HG03571 (cell line): ENCODE data around the gene CABP4.
"Not testable (repeated sequence)": the region's sequence is repeated elsewhere in the genome, so short reads cannot be mapped to it uniquely, and the experiment has no call there.

Experiments used
- ATAC-seq: cut with Tn5 transposase; IDR thresholded peaks from one replicate; pipeline ENCODE4 v1.9.1; 2021; ENCODE audit not compliant: unreplicated experiment

Gene CABP4

GRCh38 chr11:67418476-67419281, 36.5 kb upstream of the CABP4 start:
- no peak for ATAC-seq

DNA sequence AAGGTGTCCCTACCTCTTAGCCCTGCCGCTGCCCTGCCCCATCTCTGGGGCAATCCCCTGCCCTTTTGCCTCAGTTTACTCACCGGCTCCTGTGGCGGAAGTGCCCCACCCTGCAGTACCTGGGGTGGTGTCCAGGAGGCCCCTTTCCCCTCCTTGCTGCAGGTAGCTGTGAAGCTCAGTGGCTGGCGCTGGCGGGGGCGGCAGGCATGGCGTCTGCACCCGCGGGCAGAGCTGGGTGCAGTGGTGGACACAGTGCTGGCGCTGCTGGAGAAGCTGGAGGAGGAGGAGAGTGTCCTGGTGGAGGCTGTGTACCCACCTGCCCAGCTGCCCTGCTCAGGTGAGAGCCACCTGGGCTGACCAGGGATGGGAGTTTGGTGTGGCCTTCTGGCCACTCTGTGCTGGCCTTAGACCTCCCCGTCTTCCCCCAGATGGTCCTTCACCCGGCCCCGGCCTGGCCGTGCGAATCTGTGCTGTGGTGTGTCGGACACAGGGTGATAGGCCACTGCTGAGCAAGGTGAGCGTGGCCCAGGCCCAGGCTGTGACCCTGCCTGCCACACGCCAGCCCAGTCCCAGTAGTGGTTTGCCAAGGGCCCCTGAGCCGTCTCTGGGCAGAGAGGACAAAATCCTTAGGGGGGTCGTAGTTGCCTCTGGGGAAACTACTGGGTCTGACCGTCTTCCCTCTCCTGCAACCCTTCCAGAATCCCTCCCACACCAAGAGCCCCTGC, 35.7 kb upstream of the CABP4 start:
- ATAC-seq = no peak

- ATAC-seq = no peak
Observed at GRCh38 chr11:67420147-67420645, 35.0 kb upstream of the CABP4 start.

- peak; percentile 69 for ATAC-seq
Observed at GRCh38 chr11:67420646-67421429, 34.3 kb upstream of the CABP4 start.

GRCh38 chr11:67421430-67422031, 33.6 kb upstream of the CABP4 start:
- ATAC-seq = no peak

GRCh38 chr11:67422891-67423290, 32.3 kb upstream of the CABP4 start:
- ATAC-seq = no peak

DNA sequence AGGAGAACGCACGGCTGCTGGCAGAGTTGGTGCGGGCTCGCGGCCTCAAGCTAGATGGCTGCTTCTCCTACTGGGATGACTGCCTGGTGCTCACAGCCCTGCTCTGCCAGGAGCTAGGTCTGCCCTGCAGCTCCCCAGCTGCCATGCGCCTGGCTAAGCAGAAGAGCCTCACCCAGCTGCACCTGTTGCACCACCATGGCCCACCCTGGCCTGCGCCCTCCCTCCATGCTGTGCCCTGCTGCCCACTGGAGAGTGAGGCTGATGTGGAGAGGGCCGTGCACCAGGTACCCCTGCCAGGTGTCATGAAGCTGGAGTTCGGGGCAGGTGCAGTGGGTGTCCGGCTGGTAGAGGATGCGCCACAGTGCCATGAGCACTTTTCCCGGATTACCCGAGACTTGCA, 31.7 kb upstream of the CABP4 start:
- ATAC-seq = no peak

GRCh38 chr11:67423891-67424613, 31.1 kb upstream of the CABP4 start:
- no peak for ATAC-seq

DNA sequence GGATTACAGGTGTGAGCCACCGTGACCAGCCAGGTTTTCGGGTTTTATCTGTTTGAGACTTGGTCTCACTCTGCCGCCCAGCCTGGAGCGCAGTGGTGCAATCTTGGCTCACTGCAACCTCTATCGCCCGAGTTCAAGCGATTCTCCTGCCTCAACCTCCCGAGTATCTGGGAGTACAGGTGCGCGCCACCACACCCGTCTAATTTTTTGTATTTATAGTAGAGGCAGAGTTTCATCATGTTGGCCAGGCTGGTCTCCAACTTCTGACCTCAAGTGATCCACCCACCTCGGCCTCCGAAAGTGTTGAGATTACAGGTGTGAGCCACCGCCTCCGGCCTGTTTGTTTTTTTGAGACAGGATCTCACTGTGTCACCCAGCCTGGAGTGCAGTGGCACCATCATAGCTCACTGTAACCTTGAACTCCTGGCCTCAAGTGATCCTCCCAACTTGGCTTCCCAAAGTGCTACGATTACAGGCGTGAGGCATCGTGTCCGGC, 27.7 kb upstream of the CABP4 start:
- not testable (repeated sequence) for ATAC-seq

GRCh38 chr11:67428052-67429001, 26.8 kb upstream of the CABP4 start, which contains the start of gene RPS6KB2:
RPS6KB2 (plus strand) TSS chr11:67428494; CDS start chr11:67428546, 52 bp downstream.
- ATAC-seq = peak; percentile 71

DNA sequence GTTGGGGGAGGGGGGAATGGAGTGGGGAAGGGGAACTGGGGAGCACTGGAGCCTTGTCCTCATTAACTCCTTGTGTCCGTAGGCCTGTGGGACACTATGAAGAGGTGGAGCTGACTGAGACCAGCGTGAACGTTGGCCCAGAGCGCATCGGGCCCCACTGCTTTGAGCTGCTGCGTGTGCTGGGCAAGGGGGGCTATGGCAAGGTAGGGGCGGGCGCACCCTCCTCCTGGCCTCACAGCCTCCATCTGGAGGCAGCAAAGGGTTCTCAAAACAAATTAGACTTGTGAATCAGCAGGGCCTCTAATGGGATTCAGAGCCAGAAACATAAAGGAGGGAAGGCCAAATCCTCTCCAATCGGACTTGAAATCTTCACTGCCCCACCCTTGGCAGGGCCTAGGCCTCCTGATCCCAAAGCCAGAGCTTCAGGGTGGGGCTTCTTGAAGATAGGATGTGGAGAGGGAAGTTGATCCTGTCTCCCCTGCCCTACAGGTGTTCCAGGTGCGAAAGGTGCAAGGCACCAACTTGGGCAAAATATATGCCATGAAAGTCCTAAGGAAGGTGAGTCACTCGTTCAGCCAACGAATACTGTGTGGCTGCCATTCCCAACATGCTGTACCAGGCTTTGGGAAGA, 26.0 kb upstream of the CABP4 start:
- no peak for ATAC-seq

- ATAC-seq = no peak
Observed at GRCh38 chr11:67429722-67430121, 25.4 kb upstream of the CABP4 start.

- no peak for ATAC-seq
Observed at GRCh38 chr11:67431346-67432249, 23.6 kb upstream of the CABP4 start.

DNA sequence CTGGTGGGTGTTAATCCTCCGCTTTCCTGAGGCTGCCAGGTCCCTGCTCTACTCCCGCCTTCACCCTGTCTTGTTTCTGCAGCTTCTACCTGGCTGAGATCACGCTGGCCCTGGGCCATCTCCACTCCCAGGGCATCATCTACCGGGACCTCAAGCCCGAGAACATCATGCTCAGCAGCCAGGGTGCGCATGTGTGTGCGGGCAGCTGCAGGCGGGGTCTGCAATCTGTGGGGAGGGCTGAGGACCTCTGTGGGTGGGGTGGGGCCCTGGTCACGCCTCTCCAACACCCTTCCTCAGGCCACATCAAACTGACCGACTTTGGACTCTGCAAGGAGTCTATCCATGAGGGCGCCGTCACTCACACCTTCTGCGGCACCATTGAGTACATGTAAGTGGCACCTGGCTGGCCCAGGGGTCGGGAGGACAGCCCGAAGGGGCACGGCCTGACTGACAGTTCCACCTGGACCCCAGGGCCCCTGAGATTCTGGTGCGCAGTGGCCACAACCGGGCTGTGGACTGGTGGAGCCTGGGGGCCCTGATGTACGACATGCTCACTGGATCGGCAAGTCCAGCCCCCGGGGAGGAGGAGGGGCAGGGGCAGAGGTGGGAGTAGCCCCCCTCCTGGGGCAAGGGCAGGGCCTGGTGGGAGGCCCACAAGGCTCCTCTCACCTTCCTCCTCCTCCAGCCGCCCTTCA, 22.4 kb upstream of the CABP4 start:
- no peak for ATAC-seq

DNA sequence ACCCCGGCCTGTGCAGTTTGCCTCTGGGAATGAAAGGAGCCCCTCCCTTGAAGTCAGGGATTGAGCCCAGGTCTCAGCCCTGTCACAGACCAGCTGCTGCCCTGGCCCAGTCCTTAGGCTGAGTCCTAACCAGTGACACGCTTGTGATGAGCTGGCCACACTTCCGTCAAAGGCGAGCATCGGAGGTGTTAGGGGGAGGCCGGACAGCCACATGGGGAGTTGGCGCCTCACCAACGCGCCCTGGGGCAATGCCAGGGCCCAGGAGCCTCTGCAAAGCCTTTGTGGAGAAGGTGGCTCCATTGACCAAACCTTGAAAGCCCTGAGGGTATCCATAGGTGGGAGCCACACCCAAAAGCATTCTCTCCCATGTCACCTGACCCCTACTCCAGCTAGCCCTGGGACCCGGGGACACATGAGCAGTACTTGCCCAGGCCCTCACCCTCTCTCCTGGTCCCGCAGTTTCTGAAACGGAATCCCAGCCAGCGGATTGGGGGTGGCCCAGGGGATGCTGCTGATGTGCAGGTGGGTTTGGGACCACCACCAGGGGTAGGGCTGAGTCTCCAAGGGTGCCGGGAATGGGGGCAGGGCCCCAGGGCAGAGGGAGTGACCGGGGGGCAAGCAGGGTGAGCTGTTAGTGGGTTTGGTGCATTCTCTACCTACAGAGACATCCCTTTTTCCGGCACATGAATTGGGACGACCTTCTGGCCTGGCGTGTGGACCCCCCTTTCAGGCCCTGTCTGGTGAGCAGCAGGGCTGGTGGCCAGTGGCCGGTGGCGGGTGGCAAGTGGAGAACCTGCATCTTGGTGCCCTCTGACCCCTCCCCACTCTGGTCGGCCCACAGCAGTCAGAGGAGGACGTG, 21.4 kb upstream of the CABP4 start:
- ATAC-seq = no peak

DNA sequence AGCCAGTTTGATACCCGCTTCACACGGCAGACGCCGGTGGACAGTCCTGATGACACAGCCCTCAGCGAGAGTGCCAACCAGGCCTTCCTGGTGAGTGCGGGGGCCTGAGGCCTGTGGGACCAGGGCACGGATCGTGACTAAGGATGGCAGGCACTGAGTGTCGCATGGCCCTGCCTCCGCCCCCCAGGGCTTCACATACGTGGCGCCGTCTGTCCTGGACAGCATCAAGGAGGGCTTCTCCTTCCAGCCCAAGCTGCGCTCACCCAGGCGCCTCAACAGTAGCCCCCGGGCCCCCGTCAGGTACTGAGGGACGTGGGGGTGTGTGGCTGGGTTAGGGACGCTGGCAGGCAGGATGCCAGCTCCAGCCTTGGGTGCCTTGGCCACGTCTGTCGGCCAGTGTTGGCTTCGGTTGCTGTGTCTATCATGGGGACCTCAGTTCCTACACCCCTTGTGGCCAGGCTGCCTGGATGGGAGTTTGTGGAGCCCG, 20.7 kb upstream of the CABP4 start:
- no peak for ATAC-seq
